Measurements from ENCODE around the gene ACSS3.
"Not testable (repeated sequence)": the region's sequence is repeated elsewhere in the genome, so short reads cannot be mapped to it uniquely, and the experiment has no call there.

ACSS3 gene

DNA sequence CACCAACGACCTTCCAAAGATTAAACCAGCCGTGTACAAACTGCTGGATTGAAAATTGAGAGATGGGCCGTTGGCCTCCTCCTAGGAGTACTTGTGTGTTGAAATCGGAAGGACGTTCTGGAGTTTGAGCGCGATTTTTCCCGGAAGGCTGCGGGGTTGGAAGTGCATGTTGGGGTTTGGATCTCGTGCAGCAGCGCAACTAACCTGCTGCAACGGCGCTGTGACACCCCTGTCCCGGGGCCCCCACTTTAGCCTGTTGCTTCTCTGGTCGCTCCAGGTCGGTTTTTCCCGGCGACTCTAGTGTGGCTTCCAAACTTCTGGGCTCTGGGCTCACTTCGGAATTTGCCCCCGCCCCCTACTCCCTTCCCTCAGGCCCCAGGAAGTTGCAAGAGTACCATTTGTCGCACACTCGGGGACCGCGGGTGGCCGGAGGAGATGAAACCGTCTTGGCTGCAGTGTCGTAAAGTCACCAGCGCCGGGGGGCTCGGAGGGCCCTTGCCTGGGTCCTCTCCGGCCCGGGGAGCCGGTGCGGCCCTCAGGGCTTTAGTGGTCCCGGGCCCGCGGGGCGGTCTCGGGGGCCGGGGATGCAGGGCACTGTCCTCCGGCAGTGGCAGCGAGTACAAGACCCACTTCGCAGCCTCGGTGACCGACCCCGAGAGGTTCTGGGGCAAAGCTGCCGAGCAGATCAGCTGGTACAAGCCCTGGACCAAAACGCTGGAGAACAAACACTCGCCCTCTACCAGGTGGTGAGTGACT, at the start of gene ACSS3:
TSS of gene ACSS3 (plus strand) at position 394 of the 756 bp plus-strand sequence. CDS start at position 436, 42 bp downstream.
- no peak for DNase-seq

- DNase-seq: no peak
These were observed 43.0 kb upstream of the ACSS3 start for GRCh38 chr12:81034926-81035325.

DNA sequence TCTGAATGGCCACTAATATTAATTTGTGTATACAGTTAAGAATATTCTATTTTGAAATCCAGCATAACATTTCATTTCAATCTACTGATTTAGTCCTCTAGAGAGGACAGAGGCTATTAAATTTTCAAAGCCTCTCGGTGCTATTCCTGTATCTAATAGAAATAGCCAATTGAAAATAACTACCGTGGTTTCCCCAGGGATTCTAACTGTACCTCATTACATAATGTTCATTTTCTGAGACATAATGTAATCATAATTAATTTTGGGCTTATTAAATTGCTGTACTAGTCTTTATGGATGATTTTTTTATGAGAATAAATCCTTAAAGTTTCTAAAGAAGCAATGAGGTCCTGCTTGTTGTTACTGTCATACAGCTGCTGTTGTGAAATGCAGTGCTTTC, 38.6 kb upstream of the ACSS3 start:
- no peak for DNase-seq

DNA sequence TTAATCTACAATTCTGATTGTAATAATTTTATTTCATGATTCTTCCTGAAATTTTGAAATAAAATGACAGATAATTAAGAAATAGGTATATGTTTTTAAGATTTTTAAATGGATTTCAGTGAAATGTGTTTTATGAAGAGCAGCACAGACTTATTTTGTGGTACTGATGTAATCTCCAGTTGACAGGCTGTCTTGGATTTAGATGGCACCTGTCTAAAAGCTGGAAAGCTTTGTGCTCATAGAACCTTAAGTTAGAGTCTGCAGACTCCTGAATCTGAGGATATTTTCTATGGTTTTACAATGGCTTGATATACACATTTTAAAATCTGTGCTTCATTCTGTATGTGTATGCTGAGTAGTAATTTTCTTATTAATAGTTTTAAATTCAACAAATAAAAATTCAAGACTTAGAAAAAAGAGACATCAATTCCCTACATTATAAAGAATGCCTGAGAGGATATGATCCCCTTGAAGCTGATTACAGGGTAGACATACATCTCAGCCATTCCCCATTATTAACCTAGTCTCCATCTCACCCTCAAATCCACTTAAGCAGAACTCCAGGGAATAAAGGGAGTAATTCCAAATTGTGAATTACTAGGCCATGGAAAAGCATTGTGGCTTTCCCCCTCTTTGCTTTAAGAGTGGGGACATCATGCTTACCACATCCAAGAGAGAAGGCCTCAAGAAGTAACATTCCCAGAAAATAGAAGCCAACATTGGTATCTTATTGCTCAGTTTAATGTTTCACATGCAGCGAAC, 33.7 kb upstream of the ACSS3 start:
- no peak for DNase-seq

DNA sequence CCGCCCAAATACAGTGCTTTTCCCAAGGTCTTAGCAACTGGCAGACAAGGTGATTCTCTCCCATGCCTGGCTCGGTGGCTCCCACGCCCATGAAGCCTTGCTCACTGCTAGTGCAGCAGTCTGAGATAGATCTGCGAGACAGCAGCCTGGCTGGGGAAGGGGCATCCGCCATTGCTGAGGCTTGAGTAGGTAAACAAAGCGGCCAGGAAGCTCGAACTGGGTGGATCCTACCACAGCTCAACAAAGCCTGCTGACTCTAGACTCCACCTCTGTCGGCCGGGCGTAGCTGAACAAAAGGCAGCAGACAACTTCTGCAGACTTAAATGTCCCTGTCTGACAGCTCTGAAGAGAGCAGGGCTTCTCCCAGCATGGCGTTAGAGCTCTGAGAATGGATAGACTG, 12.9 kb upstream of the ACSS3 start:
- DNase-seq: not testable (repeated sequence)

GRCh38 chr12:81070846-81071245, 7.0 kb upstream of the ACSS3 start:
- no peak for DNase-seq

DNA sequence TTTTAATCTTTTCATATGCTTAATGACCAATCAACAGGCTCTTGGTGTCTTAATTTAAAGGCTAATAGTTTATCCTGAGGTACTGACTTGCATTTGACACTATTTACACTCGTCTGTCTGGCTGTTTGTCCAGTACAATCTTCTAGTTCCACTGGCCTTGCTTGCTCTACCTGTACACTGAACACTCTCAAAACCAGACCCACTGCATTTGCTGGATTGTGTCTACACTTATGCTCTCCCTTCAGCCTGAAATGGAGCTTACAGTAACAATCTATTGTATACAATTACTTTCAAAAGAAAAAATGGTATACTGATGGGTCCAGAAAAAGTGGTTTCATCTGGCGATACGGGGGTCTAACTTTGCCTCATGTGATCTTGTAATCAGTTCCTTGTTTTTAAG, 2.3 kb upstream of the ACSS3 start:
- DNase-seq: no peak

DNA sequence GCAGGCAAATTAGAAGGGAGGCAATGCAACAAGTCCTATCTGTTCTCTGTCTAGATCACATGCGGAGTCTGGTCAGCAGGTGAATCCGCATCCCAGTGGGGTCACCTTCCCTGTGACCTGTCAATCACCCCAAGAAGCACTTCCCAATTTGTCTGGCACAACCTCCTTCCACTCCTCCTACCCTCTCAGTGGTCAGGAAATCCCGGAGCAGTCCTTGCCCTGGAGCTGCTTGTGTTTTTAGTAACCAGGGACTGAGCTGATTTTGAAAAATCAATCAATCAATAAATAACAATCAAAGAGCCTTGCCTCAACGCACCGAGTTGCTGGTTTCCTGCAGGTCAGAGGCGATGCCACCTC, 572 bp upstream of the ACSS3 start:
- no peak for DNase-seq

GRCh38 chr12:81078469-81079196, 754 bp downstream of the ACSS3 start:
- DNase-seq: no peak

GRCh38 chr12:81079280-81080076, 1.6 kb downstream of the ACSS3 start:
- DNase-seq: no peak

DNA sequence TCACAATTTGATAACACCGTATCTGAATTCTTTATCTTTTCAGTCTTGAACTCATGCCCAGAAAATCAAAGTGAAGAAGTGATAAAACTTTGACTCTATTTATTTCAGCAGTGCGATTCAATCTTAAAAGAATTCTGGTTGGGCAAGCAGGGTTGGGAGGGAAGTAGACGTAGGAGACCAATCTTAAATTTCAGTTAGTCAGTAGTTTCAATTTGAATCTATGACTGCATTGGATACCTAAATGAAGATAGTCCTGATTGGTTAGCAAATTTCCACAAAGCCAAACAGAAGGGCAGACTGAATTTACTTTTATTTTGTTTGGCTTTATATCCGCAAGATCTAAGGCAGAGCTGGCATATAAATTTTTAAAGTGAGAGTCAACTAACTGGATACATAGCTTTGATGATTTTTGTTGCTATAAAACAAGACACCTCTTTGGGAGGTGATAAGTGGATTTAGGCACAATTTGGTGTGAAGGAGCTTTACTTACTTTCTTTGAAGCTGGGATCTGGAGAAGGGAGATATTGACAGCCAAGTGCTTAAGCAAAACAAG, 2.6 kb downstream of the ACSS3 start:
- DNase-seq: no peak

- DNase-seq: no peak
These were observed 3.8 kb downstream of the ACSS3 start for GRCh38 chr12:81081726-81082125.

- DNase-seq: no peak
These were observed 5.1 kb downstream of the ACSS3 start for GRCh38 chr12:81083018-81083417.

- no peak for DNase-seq
These were observed 6.1 kb downstream of the ACSS3 start for GRCh38 chr12:81083906-81084513.

DNA sequence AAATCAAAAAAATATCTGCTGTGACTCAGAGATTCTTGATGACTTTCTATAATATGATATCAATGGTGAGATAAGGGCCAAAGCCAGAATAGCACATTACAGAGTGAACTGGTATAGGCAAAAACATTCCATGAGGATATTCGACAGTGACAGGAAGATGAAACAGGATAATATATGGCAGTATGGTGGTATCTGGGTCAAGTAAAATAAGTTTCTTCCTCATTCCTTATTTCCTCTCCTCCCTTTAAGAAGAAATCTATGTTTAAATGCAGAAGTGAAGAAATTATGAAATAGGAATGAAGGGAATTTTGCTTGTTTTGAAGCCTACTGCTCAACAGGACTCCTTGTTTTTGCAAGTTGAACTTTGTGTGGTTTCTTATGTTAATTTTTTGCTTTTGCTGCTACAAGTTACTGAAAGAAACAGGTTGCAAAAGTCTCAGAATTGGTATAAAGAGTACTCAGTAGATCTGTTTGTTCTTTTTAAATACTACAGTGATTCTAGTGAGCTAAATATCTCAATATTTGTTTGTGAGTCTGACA, 7.0 kb downstream of the ACSS3 start:
- no peak for DNase-seq

- no peak for DNase-seq
These were observed 8.0 kb downstream of the ACSS3 start for GRCh38 chr12:81085832-81086231.

DNA sequence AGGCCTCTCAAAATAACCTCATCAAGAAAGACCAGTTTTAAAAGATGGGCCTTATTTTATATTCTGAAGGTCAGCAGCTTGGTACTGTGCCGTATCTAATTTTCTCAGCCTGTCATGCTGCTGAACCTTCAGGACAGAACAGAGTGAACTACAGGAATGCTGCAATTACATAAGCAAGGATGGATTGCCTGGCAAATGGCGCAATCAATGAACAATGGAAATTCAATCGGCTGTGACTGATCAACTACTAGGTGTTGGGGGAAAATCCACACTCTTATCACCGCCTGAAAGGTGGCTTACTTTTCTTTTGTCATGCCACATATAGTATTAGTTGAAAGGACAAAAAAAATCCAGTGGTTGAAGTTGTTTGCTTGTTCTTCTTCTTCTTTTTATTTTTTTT, 8.5 kb downstream of the ACSS3 start:
- no peak for DNase-seq

DNA sequence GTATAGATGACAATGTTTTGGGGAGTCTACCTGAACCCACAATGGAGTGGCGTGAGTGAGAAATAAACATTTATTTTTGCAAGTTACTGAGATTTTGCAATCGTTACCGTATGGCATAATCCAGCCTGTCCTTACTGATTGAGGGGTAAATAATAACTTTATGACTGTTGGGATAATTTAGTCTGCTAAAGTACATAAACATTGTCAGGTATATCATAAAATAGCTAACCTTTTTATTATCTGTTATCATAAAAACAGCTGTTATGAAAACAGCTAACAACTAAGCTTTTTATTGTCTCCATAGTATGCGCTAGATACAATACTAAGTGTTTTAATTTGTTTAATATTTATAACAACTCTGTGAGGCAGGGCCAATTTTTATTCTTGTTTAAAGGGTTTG, 10.3 kb downstream of the ACSS3 start:
- DNase-seq: no peak

- no peak for DNase-seq
These were observed 11.5 kb downstream of the ACSS3 start for GRCh38 chr12:81089412-81089811.

DNA sequence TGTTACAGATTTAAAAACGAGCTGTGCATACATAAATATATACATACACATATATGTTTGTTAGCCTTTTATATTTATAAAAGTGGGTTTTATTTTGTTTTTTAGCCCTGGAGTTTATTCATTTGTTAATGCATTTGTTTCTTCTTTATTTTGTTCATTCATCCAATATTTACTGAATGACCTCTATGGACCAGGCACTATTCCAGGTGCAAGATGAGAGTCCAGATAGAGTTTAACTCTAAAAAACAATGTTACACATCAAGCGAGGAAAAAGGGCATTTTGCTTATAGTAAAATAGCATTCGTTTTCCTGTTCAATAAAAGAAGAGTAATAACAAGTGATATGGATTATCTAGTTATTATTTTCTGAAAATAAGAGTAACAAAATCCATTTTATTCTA, 14.2 kb downstream of the ACSS3 start:
- no peak for DNase-seq

DNA sequence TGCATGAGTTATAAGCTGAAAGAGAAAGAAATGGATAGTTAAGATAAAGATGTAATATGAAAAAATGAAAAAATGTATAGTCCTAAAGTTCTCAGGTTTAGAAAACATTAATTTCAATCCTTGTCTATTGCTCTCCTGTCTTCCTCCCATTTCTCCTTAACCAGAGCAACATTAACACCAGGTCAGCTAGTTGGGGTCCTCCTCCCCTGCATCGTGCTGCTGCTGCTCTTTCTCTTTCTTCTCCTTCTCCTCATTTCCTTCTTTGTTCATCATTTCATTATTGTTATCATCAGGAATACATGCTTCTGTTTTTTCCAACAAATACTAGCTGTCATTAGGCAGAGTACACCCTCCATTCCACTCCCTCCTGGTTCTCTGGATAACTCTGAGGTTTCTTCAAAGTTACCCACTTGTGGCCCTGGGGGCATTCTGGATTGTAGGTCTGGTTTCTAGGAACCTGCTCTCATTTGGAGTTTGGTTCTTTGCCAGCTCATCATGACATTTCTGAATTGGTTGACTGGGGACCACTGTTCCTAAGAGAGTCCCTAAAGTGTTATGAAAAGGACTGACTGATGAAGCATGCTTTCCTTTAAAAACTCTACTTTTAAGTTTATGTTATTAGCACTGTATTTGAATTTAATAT, 17.0 kb downstream of the ACSS3 start:
- DNase-seq: no peak

Measured in CD4-positive, alpha-beta T cell treated with Interleukin-21 for 1 hour (primary cell).